AG09319 (cell line): Measurements from ENCODE around the gene EFNA2.
A peak's percentile ranks its signal among the peaks of the same experiment; 100 is the strongest.

Experiments
- DNase-seq: peaks from one replicate; pipeline ENCODE4 v3.0.0-alpha.2; 2010; ENCODE audit warnings: low read depth; ENCODE audit errors: extremely low read depth
- CTCF ChIP-seq: IDR thresholded peaks from 2 replicates; pipeline ENCODE4 v1.5.1; 2011; ENCODE audit warnings: low read depth, mild to moderate bottlenecking, inconsistent platforms, low read length, moderate library complexity

Gene EFNA2

DNA sequence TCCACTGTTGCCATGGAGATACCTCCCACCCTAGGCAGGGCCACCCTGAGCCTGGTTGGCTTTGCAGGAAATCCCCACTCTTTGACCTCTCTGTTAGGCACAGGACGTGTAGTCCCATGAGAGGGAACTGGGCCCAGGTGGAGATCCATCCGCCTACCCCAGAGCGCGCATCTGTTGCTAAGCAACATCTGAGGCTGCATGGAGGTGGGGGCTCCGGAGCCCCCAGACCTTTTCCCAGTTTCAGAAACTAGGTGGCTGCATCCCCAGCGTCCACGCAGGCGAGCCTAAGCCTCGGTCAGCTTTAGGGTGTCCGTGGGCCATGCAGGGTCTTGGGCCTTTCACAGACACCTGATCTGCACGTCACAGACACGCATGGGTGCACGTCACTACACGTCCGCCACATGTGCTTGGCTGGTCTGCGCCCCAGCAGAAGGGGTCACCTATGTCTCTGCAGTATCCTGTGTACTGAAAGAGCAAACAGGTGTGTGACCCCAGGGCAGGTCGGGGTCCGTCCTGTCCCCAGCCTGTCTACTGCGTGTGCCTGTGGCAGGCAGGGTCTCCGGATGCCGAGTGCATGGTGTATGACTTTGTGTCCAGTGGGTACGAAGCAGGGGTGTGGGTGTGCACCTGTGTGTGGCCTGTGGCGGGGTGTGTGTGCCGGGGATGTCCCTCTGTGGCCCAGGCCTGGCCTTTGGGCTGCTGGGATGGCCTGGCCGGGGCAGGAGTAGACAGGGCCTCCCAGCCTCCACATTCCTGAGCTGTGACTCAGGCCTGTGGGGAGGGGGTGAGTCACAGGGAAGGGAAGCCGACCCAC, 20.7 kb upstream of the EFNA2 start:
- DNase-seq = no peak

GRCh38 chr19:1265615-1266128, 20.0 kb upstream of the EFNA2 start:
- no peak for TF ChIP-seq CTCF
- no peak for DNase-seq

More for the DNA sequence above, 20.7 kb upstream of the EFNA2 start:
- no peak for TF ChIP-seq CTCF

DNA sequence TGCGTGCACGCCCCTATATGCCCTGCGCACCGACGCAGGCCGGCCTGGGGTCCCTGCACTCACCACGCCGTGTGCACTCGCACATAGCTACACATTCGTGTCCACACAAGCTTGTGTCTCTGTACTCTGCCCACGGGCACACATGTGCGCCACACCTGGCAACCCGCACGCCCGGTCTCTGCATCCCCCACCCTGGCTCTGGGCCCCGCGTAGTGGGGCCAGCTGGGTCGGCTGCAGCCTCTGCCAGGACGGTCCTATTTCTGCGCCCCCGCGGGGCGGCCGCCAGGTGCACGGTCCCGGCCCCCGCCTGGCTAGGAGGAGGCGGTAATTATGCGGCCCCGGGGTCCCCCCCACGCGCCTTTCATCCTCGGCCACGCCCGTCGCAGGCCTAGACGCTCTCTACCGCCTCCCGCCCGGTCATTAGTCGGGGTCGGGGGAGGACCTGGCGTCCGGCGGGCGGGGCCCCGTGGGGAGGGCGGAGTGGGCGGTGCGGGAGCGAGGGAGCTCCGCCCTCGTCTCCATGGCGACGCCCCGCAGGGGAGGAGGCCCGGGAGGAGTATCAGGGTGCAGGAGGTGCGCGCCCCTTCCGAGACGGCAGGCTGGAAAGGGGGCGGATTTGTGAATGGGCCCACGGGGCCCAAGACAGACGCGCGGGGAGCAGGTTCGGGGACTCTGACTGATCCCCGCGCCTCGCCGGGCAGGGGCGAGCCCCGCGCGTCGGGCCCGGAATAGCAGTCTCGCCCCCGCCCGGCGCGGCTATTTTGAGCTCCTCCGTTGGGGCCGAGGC, 19.4 kb upstream of the EFNA2 start:
- peak; percentile 57 for DNase-seq
- TF ChIP-seq CTCF = no peak

- no peak for DNase-seq
- peak; percentile 64 for TF ChIP-seq CTCF
Measured at GRCh38 chr19:1266916-1267476, 18.7 kb upstream of the EFNA2 start.

- TF ChIP-seq CTCF = no peak
- DNase-seq = no peak
Measured at GRCh38 chr19:1267477-1268225, 18.0 kb upstream of the EFNA2 start.

DNA sequence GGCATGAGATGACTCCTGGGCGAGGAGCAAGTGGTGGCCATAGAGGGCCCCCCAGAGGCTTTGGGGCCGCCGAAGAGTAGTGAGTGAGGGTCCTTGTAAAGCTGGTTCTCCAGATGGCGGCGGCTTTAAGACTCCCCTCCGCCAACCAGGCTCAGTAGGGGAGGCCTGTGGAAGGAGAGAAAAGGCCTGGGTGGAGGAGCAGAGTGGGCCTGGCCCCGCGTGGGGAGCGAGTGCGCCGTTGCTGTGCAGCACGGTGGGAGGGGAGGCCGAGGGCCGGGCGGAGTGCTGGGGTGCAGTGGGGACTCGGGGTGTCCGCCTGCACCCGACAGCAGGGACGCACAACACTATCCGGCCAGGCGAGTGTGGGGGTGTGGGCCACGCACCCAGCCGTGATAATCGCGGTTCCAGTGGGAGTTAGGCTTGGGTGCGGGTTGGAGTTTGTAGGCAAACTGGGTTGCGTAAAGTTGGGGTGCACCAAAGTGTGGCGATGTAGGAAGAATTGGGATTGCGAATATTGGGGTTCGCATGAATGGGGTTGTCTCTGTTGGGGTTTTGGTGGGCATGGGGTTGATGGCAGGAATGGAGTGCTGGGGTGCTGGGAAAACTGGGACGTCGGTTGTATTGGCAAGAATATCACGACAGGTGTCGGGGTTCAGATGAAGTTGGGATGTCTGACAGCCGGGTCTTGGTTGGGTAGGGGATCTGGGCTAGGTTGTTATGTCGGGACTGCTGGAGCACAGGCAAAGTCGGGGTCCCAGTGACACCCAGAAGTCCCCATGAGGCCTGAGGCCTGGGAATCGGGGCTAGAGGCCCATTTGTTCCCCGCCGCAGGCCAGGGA, 17.2 kb upstream of the EFNA2 start:
- TF ChIP-seq CTCF = no peak
- no peak for DNase-seq
